ENCODE measurements around the gene ST8SIA5.

ST8SIA5 gene

GRCh38 chr18:46624127-46624526 lies 132.7 kb downstream of the ST8SIA5 start:
- TF ChIP-seq, protein P1, sequence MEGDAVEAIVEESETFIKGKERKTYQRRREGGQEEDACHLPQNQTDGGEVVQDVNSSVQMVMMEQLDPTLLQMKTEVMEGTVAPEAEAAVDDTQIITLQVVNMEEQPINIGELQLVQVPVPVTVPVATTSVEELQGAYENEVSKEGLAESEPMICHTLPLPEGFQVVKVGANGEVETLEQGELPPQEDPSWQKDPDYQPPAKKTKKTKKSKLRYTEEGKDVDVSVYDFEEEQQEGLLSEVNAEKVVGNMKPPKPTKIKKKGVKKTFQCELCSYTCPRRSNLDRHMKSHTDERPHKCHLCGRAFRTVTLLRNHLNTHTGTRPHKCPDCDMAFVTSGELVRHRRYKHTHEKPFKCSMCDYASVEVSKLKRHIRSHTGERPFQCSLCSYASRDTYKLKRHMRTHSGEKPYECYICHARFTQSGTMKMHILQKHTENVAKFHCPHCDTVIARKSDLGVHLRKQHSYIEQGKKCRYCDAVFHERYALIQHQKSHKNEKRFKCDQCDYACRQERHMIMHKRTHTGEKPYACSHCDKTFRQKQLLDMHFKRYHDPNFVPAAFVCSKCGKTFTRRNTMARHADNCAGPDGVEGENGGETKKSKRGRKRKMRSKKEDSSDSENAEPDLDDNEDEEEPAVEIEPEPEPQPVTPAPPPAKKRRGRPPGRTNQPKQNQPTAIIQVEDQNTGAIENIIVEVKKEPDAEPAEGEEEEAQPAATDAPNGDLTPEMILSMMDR (IDR thresholded peaks at IDR 0.05; ENCODE audit: insufficient read depth, low read length, missing control alignments): no peak
- no peak for DNase-seq (ENCODE audit: low read depth, low spot score)
- no peak overlapping the region for H3K4me3 ChIP-seq (ENCODE audit: low read depth, low read length)
- ChIA-PET POLR2A (interaction anchor here (0.5 kb wide), 1 partner anchor 34 kb away, joined by 3 read pairs; no protein-coding TSS in a partner anchor), CTCF (interaction anchor here (3.0 to 4.2 kb wide), 3 partner anchors 344 to 477 kb away, joined by 11 to 50 read pairs (median 25); a partner anchor contains a TSS)

GRCh38 chr18:46623541-46623940 lies 133.3 kb downstream of the ST8SIA5 start:
- ChIA-PET POLR2A (interaction anchor here (0.5 to 1.4 kb wide), 2 partner anchors 35 to 450 kb away, joined by 3 read pairs; a partner anchor contains a TSS), CTCF (interaction anchor here (1.0 to 4.2 kb wide), 7 partner anchors 35 to 476 kb away, joined by 4 to 50 read pairs (median 11); a partner anchor contains a TSS)
- H3K4me3 ChIP-seq (ENCODE audit: low read depth, low read length): no peak overlapping the region
- TF ChIP-seq, protein P1 (IDR thresholded peaks at IDR 0.05; ENCODE audit: insufficient read depth, low read length, missing control alignments): no peak
- no peak for DNase-seq (ENCODE audit: low read depth, low spot score)

GRCh38 chr18:46622999-46623398 lies 133.9 kb downstream of the ST8SIA5 start:
- TF ChIP-seq, protein P1 (IDR thresholded peaks at IDR 0.05; ENCODE audit: insufficient read depth, low read length, missing control alignments): no peak
- ChIA-PET CTCF (interaction anchor here (1.0 to 4.2 kb wide), 8 partner anchors 35 to 476 kb away, joined by 3 to 50 read pairs (median 8); a partner anchor contains a TSS), POLR2A (interaction anchor here (1.4 kb wide), 1 partner anchor 449 kb away, joined by 3 read pairs; a partner anchor contains a TSS)
- no peak overlapping the region for H3K4me3 ChIP-seq (ENCODE audit: low read depth, low read length)
- DNase-seq (ENCODE audit: low read depth, low spot score): no peak

- no peak overlapping the region for H3K4me3 ChIP-seq (ENCODE audit: low read depth, low read length)
- DNase-seq (ENCODE audit: low read depth, low spot score): no peak
- CTCF ChIA-PET: interaction anchor here (1.0 to 4.2 kb wide), 8 partner anchors 36 to 475 kb away, joined by 3 to 50 read pairs (median 8); a partner anchor contains a TSS
- POLR2A ChIA-PET: interaction anchor here (1.4 kb wide), 1 partner anchor 449 kb away, joined by 3 read pairs; a partner anchor contains a TSS
- TF ChIP-seq, protein P1 (IDR thresholded peaks at IDR 0.05; ENCODE audit: insufficient read depth, low read length, missing control alignments): no peak
These were observed 134.4 kb downstream of the ST8SIA5 start for GRCh38 chr18:46622451-46622850.

DNA sequence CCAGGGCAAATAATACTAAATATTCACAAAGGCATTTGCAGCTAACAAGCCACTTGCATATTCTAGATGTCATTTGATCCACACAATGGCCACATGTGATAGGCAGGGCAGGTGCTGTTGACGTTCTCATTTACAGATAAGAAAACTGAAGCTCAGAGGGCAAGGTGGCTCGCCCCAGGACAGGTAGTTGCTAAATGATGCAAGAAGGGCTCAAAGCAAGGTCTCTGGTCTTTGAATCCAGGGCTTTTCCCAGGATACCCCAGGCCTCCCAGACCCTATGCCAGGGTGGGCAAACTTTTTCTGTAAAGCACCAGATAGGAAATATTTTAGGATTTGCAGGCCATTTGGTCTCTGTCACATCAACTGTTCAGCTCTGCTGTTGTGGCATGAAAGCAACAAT lies 135.0 kb downstream of the ST8SIA5 start:
- TF ChIP-seq, protein P1 (IDR thresholded peaks at IDR 0.05; ENCODE audit: insufficient read depth, low read length, missing control alignments): no peak
- H3K4me3 ChIP-seq (ENCODE audit: low read depth, low read length): no peak overlapping the region
- ChIA-PET POLR2A (no interaction called here), CTCF (interaction anchor here (1.1 to 4.2 kb wide), 6 partner anchors 36 to 475 kb away, joined by 3 to 50 read pairs (median 12); a partner anchor contains a TSS)
- no peak for DNase-seq (ENCODE audit: low read depth, low spot score)

- no peak for DNase-seq (ENCODE audit: low read depth, low spot score)
- POLR2A ChIA-PET: no interaction called here
- TF ChIP-seq, protein P1 (IDR thresholded peaks at IDR 0.05; ENCODE audit: insufficient read depth, low read length, missing control alignments): no peak
- H3K4me3 ChIP-seq (ENCODE audit: low read depth, low read length): no peak overlapping the region
- CTCF ChIA-PET: interaction anchor here (1.3 to 4.2 kb wide), 5 partner anchors 37 to 474 kb away, joined by 3 to 50 read pairs (median 12); a partner anchor contains a TSS
These were observed 135.6 kb downstream of the ST8SIA5 start for GRCh38 chr18:46621111-46621766.

Measured in AG04449 (cell line).